Measurements from ENCODE around the gene NF1.

Gene NF1

GRCh38 chr17:31294231-31294630 lies 199.5 kb downstream of the NF1 start:
- Mint-ChIP-seq H3K27me3 (ENCODE audit: low read depth) (no peaks in the 10 kb centered on the region), H3K9me3 (no peaks in the 10 kb centered on the region), H3K4me3 (no peak overlapping the region), H3K27ac (no peak overlapping the region), H3K4me1 (no peaks in the 10 kb centered on the region), H3K36me3 (ENCODE audit: low read depth) (peaks cover 8% of the 10 kb centered on the region)
- no peak for TF ChIP-seq CTCF (IDR thresholded peaks at IDR 0.05; ENCODE audit: unreplicated experiment in 3 of 3)

- Mint-ChIP-seq H3K4me1 (no peaks in the 10 kb centered on the region), H3K27ac (no peak overlapping the region)
These were observed 200.2 kb downstream of the NF1 start for GRCh38 chr17:31294820-31295488.

GRCh38 chr17:31295489-31295871 lies 200.7 kb downstream of the NF1 start:
- Mint-ChIP-seq H3K27ac (no peak overlapping the region), H3K4me3 (no peak overlapping the region), H3K27me3 (ENCODE audit: low read depth) (no peaks in the 10 kb centered on the region), H3K9me3 (no peaks in the 10 kb centered on the region), H3K36me3 (ENCODE audit: low read depth) (peaks cover 8% of the 10 kb centered on the region), H3K4me1 (no peaks in the 10 kb centered on the region)
- no peak for TF ChIP-seq CTCF (IDR thresholded peaks at IDR 0.05; ENCODE audit: unreplicated experiment in 3 of 3)

More at GRCh38 chr17:31294820-31295488, 200.2 kb downstream of the NF1 start:
- TF ChIP-seq CTCF (IDR thresholded peaks at IDR 0.05; ENCODE audit: unreplicated experiment in 3 of 3): no peak
- H3K9me3 Mint-ChIP-seq: no peaks in the 10 kb centered on the region
- no peaks in the 10 kb centered on the region for H3K27me3 Mint-ChIP-seq (ENCODE audit: low read depth)
- peaks cover 8% of the 10 kb centered on the region for H3K36me3 Mint-ChIP-seq (ENCODE audit: low read depth)
- H3K4me3 Mint-ChIP-seq: no peak overlapping the region

GRCh38 chr17:31296142-31296541 lies 201.4 kb downstream of the NF1 start:
- no peak for TF ChIP-seq CTCF (IDR thresholded peaks at IDR 0.05; ENCODE audit: unreplicated experiment in 3 of 3)
- Mint-ChIP-seq H3K9me3 (no peaks in the 10 kb centered on the region), H3K36me3 (ENCODE audit: low read depth) (peaks cover 8% of the 10 kb centered on the region), H3K4me3 (no peak overlapping the region), H3K4me1 (no peaks in the 10 kb centered on the region), H3K27me3 (ENCODE audit: low read depth) (no peaks in the 10 kb centered on the region), H3K27ac (no peak overlapping the region)

- Mint-ChIP-seq H3K36me3 (ENCODE audit: low read depth) (peaks cover under 1% of the 10 kb centered on the region), H3K27me3 (ENCODE audit: low read depth) (no peaks in the 10 kb centered on the region), H3K27ac (no peak within 1 kb of the TSS), H3K4me3 (no peak within 1 kb of the TSS), H3K4me1 (no peaks in the 10 kb centered on the region), H3K9me3 (no peaks in the 10 kb centered on the region)
- no peak for TF ChIP-seq CTCF (IDR thresholded peaks at IDR 0.05; ENCODE audit: unreplicated experiment in 3 of 3)
These were observed 202.3 kb downstream of the NF1 start, which contains the start of gene OMG for GRCh38 chr17:31297090-31297489. TSS of gene OMG (minus strand) at chr17:31297239. CDS start at chr17:31296331, 908 bp downstream.

- Mint-ChIP-seq H3K4me3 (no peak overlapping the region), H3K9me3 (no peaks in the 10 kb centered on the region), H3K27me3 (ENCODE audit: low read depth) (no peaks in the 10 kb centered on the region), H3K27ac (peak overlapping the region in 2 of 3 experiments; percentile 11 to 15), H3K4me1 (no peaks in the 10 kb centered on the region), H3K36me3 (ENCODE audit: low read depth) (peaks cover 13% of the 10 kb centered on the region)
- no peak for TF ChIP-seq CTCF (IDR thresholded peaks at IDR 0.05; ENCODE audit: unreplicated experiment in 3 of 3)
These were observed 204.8 kb downstream of the NF1 start for GRCh38 chr17:31299624-31300023.
